HG03097 (cell line): ENCODE data around the gene SMIM20.
"Not testable (repeated sequence)": the region's sequence is repeated elsewhere in the genome, so short reads cannot be mapped to it uniquely, and the experiment has no call there.

ENCODE experiments used
- ATAC-seq: cut with Tn5 transposase; IDR thresholded peaks from one replicate; pipeline ENCODE4 v1.9.1; 2021; ENCODE audit not compliant: unreplicated experiment, low FRiP score

Gene SMIM20

DNA sequence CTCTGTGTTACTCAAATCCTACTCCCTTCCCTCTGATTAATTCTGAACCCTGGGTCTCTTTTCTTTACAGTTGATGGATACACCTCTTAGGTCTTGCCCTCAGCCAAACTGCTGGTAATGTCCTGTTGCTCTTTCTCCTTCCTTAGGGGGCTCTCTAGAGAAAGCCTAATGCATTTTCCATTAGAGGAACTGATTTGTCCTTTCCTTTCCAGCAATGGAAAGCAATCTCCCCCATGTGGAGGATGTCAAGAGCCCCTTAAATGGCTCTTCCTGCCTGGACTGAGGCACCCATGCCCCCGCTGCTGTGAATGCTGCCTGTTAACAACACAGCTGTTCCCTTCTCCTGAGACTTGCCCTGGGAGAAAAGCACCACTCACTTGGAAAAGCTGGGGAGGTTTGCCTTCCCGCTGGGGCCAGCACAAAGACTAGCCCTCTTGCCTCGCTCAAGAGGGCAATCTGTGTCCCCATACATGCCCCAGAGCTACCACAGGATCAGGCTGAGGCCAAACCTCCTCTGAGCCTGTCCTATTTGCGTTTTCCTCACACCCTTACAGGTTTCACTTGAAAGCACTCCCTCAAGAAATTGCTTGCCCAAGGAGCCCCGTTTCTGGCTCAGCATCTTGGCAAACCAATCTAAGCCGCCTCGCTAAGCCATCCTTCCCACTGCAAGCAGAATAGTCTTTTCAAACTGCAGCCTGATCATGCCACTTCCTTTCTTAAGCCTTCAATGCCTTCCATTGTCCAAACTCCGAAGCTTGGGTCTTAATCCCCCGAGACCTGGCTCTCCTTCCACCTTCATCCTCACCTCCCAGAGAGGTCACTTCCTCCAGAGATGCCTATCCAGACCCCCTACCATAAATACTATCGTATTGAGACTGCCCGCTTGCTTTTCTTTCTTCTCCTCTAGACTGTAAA is 23.2 kb upstream of the SMIM20 start:
- ATAC-seq: no peak

DNA sequence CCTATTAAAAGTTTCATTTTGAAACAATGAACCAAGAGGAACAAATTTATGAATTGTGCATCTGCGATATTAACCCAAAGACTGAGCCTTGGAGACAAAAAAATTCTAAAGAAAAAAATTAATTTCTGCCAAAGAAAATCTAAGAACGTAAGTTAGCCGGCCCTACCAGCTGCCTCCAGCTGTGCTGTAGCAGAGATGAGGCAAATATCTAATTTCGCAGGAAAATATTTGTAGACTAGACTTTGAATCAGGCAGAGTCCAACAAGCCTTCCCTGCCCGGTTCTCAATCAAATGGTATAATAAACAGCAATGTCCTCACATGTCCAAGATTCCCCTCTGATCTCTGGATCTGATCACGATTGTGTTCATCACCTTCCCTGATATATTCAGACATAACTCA is 21.2 kb upstream of the SMIM20 start:
- ATAC-seq: no peak

DNA sequence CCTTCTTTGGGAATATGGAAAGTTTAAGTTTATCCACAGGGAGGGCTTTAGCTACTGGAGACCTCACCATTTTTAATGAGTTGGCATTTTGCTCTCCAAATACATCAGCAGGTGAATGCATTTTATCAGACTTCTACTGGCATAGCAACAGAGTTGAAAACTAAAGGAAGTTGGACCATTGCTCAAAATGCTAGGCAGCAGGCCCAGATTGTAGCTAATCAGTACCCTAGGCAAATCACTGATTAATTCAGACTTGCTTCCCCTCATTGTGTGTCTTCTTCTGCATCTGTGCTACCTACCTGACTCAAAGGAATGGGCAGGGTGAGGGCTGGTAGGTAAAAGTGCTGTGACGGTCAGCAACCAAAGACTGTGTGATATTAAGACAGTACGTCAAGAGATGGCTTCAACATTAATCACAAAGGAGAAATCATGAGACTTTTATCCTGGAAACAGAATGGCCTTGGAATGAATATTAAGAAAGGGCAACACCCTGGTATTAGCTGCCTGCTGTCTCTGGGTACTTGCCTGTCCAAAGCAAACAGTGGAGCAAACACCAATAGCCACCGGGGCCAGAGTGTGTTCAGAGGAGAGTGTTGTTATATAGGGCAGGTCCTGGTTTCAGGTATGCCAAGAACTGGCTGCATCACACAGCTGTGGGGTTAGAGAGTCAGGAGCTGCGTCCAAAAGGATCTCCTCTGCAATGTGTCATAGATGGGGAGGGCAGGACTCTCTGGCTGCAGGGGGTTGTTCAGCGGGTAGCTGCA is 17.1 kb upstream of the SMIM20 start:
- ATAC-seq: no peak

- ATAC-seq: no peak
These were observed 13.7 kb upstream of the SMIM20 start for GRCh38 chr4:25900310-25900709.

GRCh38 chr4:25901030-25901430 is 13.0 kb upstream of the SMIM20 start:
- no peak for ATAC-seq

GRCh38 chr4:25903900-25904747 is 9.9 kb upstream of the SMIM20 start:
- no peak for ATAC-seq

- no peak for ATAC-seq
These were observed 9.3 kb upstream of the SMIM20 start for GRCh38 chr4:25904748-25905082.

DNA sequence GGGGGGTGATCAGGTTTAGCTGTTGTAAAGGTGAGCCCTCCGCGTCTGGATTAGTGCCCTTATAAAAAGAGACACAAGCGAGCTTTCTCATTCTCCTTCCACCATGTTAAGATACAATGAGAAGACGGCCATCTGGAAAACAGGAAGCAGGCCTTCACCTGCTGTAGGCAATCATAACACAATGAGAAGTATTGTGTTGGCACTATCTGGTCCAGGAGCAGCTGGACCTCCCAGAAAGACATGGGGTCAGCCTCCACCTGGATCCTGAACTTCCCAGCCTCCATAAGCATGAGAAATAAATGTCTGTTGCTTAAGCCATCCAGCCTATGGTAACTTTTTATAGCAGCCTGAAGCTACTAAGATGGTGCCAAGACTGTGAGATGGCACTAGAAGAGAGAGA is 8.6 kb upstream of the SMIM20 start:
- no peak for ATAC-seq

- ATAC-seq: not testable (repeated sequence)
These were observed 7.9 kb upstream of the SMIM20 start for GRCh38 chr4:25906113-25906512.

GRCh38 chr4:25908491-25908901 is 5.5 kb upstream of the SMIM20 start:
- ATAC-seq: no peak

DNA sequence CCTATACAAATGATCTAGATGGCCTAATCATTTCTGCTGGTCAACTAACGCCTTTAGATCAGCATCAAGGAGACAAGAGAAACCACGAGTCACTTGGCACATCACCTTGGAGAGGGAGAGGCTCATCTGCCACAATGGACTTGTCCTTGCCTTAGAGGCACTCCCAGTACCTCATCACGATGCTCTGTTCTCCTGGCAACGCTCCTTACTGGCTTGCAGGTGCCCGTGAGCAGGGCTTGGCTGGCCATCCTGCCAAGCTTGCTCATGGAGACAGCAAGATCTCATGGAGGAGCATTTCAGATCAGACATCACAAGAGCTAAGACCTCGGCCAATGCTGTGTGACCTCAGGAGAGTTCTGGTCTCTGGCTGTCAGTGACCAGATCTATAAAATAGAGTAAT is 2.7 kb upstream of the SMIM20 start:
- ATAC-seq: no peak

DNA sequence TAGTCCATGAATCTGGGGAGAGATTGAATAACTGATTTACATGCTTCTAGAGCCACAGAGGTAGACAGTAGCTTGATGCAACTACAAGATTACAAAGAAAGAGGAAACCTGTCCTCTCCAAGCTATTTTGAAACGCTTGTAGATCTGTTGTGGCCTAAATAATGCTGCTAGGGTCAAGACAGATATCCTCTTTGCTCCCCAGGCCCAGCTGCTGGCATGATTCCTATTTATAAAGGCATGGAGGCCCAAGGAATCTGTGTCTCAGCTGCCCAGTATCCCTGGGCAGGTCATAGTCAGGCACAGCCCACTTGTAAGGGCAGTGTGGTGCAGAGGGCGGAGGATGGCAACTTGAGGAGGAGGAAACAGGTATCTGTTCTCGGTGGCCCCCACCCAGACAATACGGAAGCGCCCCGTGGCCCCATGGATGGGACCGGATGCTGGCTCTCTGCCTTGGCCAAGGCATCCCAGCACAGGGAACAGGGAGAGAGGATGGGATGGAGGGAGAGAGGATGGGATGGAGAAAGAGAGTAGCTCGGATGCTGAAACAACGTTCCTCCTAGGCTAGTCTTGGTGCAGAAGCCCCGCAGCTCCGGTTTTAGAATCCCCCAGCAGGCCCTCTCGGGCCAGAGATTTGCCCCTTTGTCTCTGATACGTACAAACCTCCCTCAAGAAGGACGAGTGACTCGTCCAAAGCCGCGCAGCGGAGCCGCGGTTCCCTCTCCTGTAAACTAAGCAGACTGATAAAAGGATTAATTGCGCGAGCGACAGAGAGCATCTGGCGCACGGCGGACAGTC is 767 bp upstream of the SMIM20 start:
- ATAC-seq: peak; percentile 31

DNA sequence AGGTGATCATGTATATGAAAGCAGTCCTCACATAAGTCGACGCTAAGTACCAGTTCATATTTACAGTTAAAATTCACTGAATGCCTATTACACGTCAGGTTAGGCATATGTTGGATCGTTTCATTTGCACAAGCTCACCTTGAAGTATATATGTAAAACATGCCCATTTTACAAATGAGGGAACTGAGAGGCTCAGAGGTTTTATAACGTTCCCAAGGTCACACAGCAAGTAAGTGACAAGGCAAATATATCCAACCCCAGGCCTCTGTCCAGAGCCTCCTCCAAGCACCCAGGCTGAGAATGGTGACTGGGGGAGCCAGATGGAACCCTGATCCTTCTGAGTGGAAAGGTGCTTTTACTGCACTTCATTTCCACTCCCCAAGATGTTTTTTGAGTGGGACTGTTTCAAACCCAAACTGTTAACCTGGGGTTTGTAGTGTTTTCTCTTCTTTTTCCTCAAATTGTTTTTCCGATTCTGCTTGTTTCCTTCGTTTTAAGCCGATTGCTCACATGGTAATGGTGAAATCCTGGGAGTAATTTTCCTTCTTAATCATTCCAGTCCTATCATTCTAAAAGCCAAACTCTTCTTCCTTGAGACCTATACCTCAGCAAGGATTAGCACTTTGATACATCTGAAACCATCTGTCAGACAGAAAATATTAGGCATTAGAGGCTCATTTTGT is 791 bp downstream of the SMIM20 start:
- ATAC-seq: no peak

DNA sequence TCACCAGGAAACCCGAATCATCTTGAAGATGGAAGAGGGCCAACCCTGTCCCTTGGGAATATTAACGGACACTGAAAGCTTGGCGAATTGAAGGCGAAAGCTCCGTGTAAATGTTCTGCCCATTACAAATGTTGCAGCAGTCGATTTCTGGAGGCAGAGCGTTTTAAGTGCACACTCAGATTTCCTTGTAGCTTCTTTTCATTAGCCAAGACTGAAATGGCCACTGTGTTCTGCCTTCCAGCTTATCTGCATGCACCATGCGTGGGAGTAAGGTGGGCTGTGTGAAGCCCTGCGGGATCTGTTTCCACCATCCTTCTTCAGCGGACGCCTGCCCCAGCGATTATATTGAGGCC is 1.3 kb downstream of the SMIM20 start:
- ATAC-seq: no peak

- ATAC-seq: no peak
These were observed 2.9 kb downstream of the SMIM20 start for GRCh38 chr4:25916870-25917269.

DNA sequence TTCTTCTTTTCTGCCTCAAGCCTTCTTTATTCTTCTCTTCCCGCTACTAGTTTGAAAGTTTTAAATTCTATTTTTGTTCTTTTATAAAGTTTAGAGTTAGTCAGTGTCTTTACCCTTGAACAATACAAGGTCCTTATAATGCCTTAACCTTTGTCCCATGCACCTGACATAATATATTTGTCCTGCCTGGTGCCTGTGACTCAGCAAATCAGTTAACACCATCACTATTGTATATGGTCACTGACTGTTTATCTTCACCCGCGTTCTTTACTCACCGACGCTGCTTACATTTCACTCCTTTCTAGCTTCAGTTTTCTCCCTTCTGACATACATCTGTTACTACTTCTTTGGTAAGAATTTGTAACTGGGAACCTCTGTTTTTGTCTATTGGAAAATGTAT is 5.7 kb downstream of the SMIM20 start:
- ATAC-seq: no peak

DNA sequence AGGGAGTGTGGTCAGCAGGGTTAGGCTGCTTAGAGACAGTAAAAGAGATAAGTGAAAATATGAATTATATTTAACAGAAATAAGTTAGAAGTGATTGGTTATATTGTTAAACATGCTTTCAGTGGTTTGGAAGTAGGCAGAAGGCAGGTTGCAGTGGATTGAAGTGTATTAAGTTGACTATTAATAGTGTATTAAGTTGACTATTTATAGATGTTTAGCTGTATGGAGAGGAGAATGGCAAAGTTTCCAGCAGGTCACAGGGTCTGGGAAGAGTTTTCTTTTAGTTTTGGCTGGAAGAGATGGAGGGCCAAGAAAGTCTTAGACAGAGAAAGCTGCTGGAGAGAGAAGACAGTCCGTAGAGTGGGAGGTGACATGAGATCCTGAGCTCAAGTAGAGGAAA is 7.9 kb downstream of the SMIM20 start:
- no peak for ATAC-seq

DNA sequence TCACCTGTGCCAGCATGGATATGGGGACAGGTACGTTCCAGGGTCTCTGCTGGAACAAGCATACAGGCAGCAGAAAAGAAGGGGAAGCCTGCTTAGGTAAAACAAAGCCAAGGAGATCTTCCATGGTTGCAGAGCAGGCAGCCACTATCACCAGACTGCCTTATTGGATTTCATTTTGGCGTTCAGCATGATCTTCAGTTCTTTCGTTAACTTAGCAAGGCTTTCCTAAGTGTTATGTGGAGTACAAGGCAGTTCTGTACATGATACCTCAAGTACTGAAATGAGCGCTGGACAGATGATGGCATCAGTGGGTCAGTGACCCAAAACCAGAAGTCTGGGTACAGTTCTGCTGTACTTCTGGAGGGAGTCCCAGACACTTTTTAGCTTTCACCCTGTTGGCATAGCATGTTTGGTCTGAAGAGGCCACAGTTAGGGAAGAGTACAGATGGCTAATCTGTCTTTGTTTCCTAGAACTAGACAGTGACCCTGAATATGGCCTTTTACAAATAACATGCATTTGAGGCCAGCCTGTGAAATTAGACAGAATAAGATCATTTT is 8.9 kb downstream of the SMIM20 start:
- ATAC-seq: no peak

GRCh38 chr4:25923745-25924144 is 9.7 kb downstream of the SMIM20 start:
- ATAC-seq: no peak
